Measurements from ENCODE around the gene ELOVL2.

DNA sequence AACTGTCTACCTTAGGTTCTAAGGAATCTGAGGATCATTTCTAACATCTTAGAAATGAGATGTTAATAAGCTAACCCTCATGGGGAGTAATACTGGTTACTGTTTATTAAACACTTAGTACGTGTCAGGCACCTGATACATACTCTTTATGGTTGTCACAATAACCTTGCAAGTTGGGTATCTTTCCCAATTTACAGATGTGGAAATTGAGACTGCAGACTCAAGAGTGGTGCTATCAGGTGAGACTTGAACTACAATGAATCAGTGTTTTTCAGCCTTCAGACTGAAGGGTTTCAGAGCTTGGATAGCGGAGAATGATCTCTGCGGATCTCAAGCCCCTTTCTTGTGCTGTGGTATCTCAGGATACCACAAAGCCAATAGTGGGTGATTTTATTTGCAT, 27.0 kb downstream of the ELOVL2 start:
- TF ChIP-seq, protein P1, sequence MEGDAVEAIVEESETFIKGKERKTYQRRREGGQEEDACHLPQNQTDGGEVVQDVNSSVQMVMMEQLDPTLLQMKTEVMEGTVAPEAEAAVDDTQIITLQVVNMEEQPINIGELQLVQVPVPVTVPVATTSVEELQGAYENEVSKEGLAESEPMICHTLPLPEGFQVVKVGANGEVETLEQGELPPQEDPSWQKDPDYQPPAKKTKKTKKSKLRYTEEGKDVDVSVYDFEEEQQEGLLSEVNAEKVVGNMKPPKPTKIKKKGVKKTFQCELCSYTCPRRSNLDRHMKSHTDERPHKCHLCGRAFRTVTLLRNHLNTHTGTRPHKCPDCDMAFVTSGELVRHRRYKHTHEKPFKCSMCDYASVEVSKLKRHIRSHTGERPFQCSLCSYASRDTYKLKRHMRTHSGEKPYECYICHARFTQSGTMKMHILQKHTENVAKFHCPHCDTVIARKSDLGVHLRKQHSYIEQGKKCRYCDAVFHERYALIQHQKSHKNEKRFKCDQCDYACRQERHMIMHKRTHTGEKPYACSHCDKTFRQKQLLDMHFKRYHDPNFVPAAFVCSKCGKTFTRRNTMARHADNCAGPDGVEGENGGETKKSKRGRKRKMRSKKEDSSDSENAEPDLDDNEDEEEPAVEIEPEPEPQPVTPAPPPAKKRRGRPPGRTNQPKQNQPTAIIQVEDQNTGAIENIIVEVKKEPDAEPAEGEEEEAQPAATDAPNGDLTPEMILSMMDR (IDR thresholded peaks at IDR 0.05) = no peak
- TF ChIP-seq EZH2 (IDR thresholded peaks at IDR 0.05; ENCODE audit: borderline replicate concordance, insufficient read depth, low read depth, low read length, poor library complexity, severe bottlenecking) = no peak

Measured in B cell (primary cell).